T-helper 2 cell (primary cell): ENCODE measurements around the gene WNT8B.

ENCODE experiments used
- DNase-seq, 5 experiments: peaks; one replicate each; pipeline versions ENCODE4 v3.0.0 to v3.0.0-alpha.2; 2012 to 2022
- total RNA-seq, 2 donors: gene quantifications; one replicate each; lab custom pipeline; 2026; lab: John Stamatoyannopoulos, UW

Gene WNT8B, protein sequence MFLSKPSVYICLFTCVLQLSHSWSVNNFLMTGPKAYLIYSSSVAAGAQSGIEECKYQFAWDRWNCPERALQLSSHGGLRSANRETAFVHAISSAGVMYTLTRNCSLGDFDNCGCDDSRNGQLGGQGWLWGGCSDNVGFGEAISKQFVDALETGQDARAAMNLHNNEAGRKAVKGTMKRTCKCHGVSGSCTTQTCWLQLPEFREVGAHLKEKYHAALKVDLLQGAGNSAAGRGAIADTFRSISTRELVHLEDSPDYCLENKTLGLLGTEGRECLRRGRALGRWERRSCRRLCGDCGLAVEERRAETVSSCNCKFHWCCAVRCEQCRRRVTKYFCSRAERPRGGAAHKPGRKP
- 0 reads per million in 2 donors for total RNA-seq

DNA sequence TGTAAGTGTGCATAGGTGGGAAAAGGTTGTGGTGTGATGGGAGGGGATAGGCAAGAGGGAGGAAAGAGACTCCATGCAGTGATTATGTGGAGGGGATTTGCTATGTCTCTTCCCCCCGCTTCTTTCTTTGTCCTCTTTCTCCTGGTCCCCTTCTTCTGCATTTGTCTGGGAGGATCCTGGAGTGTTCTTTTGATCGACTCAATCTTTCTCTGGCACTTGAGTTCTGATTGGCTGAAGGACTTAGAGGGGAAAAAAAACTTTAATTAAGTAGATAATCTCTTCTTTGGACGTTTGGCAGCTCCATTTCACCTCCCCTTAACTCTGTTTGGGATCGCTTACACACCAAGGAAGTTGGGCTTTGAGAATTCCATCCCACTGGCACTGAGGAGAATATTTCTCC, at the start of gene WNT8B:
WNT8B (plus strand) TSS at position 301 of the 400 bp plus-strand sequence. CDS start 160 bp downstream, outside the sequence.
- no peak for DNase-seq

DNA sequence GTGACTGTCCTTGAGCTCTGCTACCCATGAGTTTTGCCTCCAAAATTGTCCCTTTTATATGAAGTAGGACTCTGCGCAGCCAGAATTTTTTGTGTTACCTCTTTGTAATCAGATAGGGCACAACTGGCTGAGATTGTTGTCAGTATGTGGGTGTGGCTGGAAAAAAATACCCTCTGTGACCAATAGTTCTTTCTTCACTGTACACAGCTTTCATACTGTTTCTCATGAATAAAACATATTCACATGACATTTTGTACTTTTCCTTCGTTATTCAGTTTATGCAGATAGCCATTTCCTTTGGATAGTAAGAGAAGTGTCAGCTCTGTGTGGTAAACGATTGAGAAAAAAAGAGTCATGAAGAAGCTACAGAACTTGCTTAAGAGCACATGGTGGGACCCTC, 49.6 kb upstream of the WNT8B start:
- no peak for DNase-seq

DNA sequence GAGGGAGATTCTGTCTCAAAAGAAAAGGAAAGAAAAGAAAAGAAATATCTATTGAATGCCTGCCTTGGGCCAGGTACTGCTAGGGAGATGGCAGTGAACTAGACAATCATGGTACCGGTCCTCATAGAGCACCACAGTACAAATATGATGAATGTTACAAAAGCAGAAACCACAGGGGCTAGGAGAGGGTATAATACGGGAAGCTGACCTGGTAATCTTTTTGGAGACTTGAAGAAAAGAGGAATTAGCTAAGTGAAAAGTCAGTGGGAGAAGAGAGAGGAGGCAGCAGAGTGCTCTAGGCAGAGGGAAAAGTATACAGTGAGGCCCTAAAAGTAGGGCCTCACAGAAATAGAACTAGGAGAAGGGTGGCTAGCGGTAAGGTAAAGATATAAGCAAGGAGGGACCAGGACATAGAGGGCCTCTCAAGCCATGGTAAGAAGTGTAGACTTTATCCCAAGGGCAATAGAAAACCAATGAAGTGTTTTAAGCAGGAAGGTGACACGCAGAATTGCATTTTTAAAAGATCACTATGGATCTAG, 42.8 kb upstream of the WNT8B start:
- DNase-seq: no peak

DNA sequence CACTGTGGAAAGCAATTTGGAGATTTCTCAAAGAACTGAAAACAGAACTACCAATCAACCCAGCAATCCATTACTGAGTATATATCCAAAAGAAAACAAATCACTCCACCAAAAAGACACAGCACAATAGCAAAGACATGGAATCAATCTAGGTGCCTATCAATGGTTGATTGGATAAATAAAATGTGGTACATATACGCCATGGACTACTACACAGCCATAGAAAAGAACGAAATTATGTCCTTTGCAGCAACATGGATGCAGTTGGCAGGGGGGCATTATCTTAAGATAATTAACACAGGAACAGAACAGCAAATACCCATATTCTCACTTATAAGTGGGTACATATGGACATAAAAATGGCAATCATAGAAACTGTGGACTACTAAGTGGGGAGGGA, 35.4 kb upstream of the WNT8B start:
- no peak for DNase-seq

DNA sequence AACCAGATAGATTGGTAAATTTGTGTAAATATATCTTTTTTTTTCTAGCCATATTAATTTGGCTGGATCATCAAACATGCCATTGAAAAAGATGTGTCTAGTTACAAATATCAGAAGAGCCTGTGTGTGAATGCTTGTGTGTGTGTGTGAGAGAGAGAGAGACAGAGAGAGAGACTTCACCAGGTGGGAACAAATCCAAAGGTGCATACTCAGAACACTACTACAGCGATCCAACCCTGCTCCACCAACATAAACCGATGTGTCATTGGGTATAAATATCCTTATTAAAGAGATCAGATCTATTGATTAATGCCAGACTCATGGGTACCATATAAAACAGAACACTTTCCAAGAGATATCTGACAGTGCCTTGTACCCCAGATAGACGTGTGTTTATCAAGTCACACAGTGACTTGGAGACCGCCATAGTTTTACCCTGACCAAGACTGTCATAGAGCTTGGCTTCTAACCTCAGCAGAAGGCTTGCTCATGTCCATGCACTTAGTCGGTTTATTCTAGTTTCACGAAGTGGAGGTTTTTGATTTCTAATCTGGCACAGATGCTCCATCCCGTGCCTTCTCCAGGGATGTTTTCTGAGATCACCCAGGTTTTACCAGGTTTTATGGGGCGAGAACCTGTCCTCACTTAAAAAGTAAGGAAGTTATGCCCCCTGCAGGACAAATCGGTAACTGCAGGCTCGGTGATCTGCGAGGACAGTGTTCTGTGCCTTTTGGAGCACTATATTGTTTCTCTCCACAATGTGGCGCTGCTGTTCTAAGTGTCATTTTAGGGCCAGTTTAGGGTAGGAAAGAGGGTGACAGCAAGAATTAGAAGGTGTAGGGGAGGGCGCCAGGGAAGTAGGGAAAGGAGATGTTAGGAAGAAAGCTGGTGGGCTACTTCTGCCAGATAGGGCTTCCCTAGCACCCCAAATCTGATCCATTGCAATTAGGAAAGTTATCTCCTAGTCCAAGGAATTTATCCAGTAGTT, 29.3 kb upstream of the WNT8B start:
- DNase-seq: peak; percentile 82 to 96 (median 84)

DNA sequence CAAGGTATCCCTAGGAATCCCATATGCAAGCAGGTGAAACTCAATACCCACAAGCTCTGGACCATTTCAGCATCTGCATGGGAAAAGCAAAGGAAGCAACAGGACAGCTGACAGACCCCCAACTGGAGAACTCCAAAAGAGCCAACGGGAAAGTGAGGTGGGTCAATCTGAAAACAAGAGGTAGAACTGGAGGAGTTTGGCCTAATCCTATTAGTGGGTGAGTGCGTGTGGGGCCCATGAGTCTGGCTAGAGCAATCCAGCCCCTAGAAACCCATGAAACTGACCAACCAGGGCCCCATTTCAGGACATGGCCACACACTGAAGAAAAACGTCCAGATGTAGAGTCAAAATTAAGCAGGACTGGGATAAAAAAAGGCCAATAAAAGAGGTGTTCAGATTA, 26.6 kb upstream of the WNT8B start:
- DNase-seq: no peak

DNA sequence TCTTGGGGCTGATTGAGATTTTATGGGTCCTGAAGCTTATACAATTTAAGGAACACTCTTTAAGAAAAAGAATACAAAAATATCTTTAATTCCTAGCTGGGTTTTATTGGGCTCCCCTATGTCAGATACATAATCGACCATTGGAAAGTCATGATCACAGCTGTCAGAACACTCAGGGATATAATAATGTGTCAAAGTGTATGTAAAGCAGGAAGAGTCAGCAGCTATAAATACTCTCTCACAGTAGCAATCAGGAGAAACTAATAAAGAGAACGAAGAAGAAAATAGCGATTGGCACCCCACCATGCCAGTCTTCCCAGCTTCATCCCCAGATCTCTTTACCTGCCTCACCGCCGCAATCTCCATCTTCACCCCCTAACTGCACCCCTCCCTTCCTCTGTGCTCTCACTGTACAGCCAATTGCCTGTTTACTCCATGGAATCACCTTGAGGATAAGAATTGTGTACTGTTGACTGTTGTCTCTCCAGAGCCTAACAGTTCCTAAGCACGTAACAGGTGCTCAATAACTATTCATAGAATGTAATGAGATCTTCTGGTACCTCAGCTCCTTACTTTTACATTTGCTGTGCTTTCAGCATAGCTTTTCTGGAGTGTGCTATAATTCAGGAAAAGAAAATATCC, 24.0 kb upstream of the WNT8B start:
- no peak for DNase-seq

DNA sequence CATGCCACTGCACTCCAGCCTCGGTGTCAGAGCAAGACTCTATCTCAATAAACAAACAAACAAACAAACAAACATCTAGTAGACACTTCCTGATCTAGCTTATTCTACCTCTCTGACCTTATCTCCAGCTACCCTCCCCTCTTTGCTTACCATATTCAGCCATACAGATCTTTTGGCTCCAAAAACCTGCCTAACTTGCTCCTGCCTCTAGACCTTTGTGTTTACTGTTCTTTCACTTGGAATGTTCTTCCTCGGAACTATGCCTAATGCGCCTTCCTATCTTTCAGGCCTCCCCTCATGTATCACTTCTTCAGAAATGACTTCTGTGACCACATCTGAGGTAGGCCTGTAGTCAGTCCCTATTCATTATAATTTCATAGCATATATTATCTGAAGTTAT, 20.3 kb upstream of the WNT8B start:
- DNase-seq: no peak

DNA sequence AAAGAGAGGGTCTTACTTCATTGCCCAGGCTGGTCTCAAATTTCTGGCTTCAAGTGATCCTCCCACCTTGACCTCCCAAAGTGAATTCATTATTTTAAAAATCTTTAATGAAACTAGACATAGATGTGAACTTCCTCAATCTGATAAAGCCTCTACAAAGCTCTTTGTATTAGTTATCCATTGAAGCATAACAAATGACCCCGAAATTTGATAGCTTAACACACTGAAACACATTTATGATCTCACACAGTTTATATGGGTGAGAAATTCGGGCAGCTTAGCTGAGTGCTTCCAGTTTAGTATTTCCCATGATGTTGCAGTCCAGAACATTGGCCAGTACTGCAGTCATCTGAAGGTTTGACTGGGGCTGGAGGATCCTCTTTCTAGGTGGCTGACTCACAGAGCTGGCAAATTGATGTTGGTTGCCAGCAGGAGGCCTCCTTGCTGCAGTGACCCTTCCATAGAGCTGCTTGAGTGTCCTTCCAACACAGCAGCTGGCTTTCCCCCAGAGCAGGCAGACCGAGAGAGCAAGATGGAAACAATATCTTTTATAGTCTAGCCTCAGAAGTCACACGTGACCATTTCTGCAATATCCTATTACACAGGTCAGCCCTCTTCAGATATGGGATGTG, 16.6 kb upstream of the WNT8B start:
- no peak for DNase-seq

DNA sequence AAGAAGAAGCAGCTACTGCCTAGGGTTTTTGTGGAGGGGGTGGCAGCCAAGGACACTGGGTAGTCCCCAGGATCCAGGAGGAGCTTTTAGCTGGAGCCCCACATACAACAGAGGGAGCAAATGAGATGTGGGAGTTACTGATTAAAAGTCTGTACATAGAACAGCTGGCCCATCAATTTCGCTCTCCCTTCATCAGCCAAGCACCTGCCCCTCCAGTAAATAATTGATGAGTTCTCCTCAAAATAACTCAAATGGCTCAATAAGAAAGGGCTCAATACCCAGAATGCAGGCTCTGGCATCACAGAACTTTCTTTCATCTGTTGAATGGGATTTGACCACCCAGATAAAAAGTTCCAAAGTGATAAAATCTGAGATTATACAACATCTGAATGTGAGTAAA, 15.1 kb upstream of the WNT8B start:
- DNase-seq: no peak

DNA sequence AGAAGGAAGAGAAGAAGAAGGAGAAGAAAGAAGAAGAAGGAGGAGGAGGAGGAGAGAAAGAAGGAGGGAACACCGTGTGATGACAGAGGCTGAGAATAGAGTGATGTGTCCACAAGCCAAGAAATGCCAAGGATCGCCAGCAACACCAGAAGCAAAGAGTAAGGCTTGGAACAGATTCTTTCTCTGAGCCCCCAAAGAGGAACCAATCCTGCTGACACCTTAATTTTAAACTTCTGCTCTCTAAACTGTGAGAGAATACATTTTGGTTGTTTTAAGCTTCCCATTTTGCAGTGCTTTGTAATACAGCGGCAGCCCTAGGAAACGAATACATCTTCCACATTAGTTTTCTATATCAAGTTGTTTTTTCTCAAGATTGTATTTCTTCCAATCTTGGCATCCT, 13.9 kb upstream of the WNT8B start:
- no peak for DNase-seq

DNA sequence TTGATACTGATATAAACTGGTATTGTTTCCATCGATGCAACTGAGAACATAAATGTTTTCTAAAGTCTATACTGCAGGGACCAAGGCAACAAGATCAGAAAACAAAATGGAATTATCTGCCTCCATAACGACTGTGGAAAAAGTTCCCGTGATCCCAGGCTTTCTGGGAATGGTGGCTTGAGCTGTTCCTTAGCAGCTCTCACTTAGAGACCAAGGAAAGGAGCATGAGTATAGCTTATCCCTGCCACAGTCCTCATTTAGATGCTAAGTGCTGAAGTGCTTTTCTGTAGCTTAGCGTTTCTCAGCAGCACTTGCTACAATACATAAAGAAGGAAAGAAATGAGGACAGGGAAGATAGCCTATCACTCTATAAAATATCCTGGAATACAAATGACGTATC, 5.5 kb downstream of the WNT8B start:
- DNase-seq: no peak

DNA sequence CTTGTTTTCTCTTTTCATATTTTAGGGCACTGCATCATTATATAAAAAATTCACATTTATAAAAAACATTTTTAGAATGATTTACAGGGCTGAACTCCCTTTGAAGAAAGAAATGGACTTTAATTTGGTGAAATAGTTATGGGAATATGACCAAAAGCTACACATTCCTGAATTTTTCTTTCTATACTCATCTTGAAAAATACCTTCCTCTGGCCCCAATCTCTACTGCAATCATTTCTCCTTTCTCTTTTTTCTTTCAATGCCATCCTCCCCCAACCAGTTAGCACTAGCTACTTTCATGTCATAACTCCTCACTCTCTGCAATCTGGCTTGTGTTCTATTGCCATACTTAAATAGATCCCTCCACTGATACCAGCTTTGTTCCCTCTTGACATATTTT, 6.2 kb downstream of the WNT8B start:
- DNase-seq: no peak

DNA sequence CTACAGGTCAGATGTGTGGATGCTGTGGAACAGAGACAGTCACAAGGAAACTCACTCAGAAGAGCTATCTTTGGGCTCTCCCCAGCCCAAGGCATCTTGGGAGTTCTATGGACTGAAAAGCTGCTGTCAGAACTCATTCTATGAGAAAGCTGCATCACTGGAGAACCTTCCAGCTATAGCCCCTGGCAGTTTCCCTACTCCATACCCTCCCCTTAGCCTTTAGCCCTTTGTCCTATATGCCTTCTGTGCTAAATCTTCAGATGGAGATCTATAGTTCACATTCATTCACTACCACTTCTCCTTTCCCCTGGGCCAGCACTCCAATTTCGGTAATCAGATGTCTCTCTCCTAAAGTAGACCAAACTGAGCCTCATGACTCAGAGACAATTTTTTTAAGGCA, 6.9 kb downstream of the WNT8B start:
- no peak for DNase-seq

DNA sequence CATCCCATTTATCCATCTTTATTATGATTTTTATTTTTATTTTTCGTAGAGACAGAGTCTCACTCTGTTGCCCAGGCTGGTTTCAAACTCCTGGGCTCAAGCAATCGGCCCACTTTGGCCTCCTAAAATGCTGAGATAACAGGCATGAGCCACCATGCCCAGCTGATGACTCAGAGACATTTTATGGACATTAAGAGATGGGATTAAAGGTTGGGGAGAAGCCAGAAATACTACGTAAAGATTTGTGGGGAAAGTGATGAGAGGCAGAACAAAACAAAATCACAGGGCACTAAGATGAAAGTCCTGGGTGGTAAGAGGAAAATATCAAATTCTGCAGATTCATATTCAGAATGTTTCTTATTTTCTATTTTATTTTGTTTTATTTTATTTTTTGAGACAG, 7.6 kb downstream of the WNT8B start:
- DNase-seq: no peak

DNA sequence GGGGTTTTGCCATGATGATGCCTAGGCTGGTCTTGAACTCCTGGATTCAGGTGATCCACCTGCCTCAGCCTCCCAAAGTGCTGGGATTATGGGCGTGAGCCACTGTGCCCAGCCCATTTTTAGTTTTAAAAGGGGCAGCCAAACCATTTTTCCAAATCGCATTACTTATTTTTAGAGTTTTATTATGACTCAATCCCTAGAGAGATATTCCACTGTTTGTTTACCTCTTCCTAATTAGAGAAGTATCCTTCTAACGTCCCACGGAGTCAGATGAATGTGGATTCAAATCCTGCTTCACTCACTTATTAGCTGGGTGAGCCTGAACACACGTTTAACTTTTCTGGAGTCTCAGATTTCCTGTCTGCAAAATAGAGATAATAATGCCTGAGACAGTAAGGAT, 15.2 kb downstream of the WNT8B start:
- no peak for DNase-seq

DNA sequence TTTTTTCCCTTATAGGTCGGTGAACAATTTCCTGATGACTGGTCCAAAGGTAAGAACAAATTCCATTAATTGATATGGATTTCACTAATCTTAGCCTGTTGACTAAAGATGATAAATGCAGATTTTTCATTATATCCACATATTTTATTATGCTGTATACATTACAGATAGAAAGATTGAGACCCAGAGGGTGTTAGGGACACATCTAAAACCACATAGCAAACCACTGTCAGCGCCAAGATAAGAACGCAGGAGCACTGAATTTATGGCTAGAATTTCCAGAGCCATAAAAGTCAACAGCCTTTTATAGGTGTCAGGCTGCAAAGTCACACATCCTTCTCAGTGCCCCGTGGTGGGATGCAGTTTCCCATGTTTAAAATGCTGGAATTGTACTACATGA, 16.2 kb downstream of the WNT8B start:
- DNase-seq: no peak

DNA sequence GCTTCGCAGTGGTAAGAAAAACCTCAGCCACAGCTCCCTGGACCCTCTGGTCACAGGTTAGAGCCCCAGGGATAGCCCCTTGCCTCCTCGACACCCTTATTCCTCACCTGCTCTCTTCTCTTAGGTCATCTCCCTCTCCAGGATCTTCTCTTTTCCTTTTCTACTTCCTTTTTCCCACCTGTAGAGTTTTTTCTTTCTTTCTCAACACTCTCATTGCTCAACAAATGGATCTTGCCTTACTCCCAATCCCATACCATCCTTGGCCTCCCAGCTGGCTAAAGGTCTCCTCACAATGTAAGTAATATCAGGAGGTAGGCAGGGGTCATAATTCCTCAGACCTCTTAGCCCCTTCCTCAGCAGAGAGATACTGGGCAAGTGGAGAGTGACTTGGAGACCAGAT, 17.2 kb downstream of the WNT8B start:
- DNase-seq: no peak

DNA sequence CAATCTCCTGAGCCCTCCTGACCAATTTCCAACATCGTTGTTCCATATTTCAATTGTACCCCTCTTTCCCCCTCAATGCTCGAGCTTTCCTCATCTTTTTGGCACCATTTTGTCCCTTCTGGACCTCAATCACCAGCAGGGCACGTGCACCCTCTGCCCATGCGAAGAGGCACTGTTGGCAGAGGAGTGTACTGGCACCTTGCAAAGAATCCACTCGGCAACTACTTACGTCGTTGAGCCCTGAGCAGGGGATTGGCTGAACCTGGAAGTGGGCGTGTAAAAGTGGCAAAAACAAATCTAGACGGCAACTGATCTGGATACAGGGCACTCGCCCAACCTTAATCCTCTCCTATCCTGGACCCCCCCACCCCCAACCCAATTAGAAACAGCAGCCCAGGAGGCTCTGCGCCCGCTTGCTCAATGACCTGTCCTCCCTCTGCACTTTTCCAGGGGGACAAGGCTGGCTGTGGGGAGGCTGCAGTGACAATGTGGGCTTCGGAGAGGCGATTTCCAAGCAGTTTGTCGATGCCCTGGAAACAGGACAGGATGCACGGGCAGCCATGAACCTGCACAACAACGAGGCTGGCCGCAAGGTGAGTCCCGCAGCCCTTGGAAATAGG, 18.8 kb downstream of the WNT8B start:
- DNase-seq: peak; percentile 61 to 90 (median 82)

DNA sequence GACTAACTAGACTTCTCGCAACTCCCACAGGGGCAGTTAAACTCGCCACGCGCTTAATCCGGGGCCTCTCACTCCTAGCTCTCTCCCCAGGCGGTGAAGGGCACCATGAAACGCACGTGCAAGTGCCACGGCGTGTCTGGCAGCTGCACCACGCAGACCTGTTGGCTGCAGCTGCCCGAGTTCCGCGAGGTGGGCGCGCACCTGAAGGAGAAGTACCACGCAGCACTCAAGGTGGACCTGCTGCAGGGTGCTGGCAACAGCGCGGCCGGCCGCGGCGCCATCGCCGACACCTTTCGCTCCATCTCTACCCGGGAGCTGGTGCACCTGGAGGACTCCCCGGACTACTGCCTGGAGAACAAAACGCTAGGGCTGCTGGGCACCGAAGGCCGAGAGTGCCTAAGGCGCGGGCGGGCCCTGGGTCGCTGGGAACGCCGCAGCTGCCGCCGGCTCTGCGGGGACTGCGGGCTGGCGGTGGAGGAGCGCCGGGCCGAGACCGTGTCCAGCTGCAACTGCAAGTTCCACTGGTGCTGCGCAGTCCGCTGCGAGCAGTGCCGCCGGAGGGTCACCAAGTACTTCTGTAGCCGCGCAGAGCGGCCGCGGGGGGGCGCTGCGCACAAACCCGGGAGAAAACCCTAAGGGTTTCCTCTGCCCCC, 19.5 kb downstream of the WNT8B start:
- peak; percentile 43 to 82 (median 52) for DNase-seq

DNA sequence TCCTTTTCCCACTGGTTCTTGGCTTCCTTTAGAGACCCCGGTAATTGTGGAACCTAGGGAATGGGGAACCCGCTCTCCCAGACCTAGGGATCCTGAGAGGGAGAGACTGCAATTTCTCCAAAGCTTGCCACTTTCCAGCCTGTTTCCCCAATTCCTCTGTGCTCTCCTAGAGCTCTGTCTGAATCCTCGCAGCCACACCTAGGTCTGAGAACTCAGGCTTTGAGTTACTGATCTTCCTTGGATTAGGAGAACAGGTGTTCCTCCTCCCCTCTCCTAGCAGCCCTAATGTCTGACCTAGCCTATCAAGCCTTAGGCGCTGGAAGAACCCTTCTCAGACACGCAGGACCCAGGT, 20.0 kb downstream of the WNT8B start:
- DNase-seq: no peak
